Activated naive CD8-positive, alpha-beta T cell treated with anti-CD3 and anti-CD28 coated beads, Interleukin-2, amount 50 U/mL, for 24 hours (primary cell): ENCODE data around the gene APOB.

Experiments used
- ATAC-seq: fragments of 150-1000 bp; cut with Tn5 transposase; one replicate; pipeline ENCODE4 v1.10.0; 2021
- DNase-seq: peaks from one replicate; pipeline ENCODE4 v3.0.0; 2021
- H3K27ac Mint-ChIP-seq: one replicate; pipeline ENCODE4 v1.8.0; 2021; ENCODE audit warnings: mild to moderate bottlenecking, mixed read lengths
- H3K27me3 Mint-ChIP-seq: one replicate; pipeline ENCODE4 v1.8.0; 2021; ENCODE audit warnings: mixed read lengths
- H3K36me3 Mint-ChIP-seq: one replicate; pipeline ENCODE4 v1.8.0; 2021; ENCODE audit warnings: low read depth, mixed read lengths
- H3K4me1 Mint-ChIP-seq: one replicate; pipeline ENCODE4 v1.8.0; 2021; ENCODE audit warnings: mixed read lengths
- H3K4me3 Mint-ChIP-seq: one replicate; pipeline ENCODE4 v1.8.0; 2021; ENCODE audit warnings: mild to moderate bottlenecking, moderate library complexity, mixed read lengths
- H3K9me3 Mint-ChIP-seq: one replicate; pipeline ENCODE4 v1.8.0; 2021; ENCODE audit warnings: mixed read lengths

Gene APOB

GRCh38 chr2:20977520-20978180 lies 66.2 kb downstream of the APOB start:
- no peaks in the 10 kb centered on the region for H3K36me3 Mint-ChIP-seq
- DNase-seq = no peak
- peaks cover 5% of the 10 kb centered on the region for H3K27me3 Mint-ChIP-seq
- H3K9me3 Mint-ChIP-seq = no peaks in the 10 kb centered on the region
- H3K4me3 Mint-ChIP-seq = no peak overlapping the region
- H3K4me1 Mint-ChIP-seq = no peaks in the 10 kb centered on the region
- no peak overlapping the region for H3K27ac Mint-ChIP-seq
- ATAC-seq = no peak

GRCh38 chr2:20976527-20976926 lies 67.3 kb downstream of the APOB start:
- DNase-seq = no peak
- no peaks in the 10 kb centered on the region for H3K36me3 Mint-ChIP-seq
- H3K27ac Mint-ChIP-seq = no peak overlapping the region
- no peaks in the 10 kb centered on the region for H3K9me3 Mint-ChIP-seq
- H3K27me3 Mint-ChIP-seq = peaks cover 2% of the 10 kb centered on the region
- H3K4me3 Mint-ChIP-seq = no peak overlapping the region
- ATAC-seq = no peak
- no peaks in the 10 kb centered on the region for H3K4me1 Mint-ChIP-seq

- Mint-ChIP-seq H3K4me1 (no peaks in the 10 kb centered on the region), H3K4me3 (no peak overlapping the region), H3K27ac (no peak overlapping the region), H3K27me3 (peaks cover 14% of the 10 kb centered on the region), H3K9me3 (no peaks in the 10 kb centered on the region), H3K36me3 (no peaks in the 10 kb centered on the region)
- ATAC-seq (no peak), DNase-seq (no peak)
Measured at GRCh38 chr2:20972792-20973565, 70.9 kb downstream of the APOB start.

- Mint-ChIP-seq H3K4me3 (no peak overlapping the region), H3K9me3 (no peaks in the 10 kb centered on the region), H3K4me1 (no peaks in the 10 kb centered on the region), H3K27me3 (peaks cover 14% of the 10 kb centered on the region), H3K36me3 (no peaks in the 10 kb centered on the region), H3K27ac (no peak overlapping the region)
- no peak for ATAC-seq
- no peak for DNase-seq
Measured at GRCh38 chr2:20972110-20972509, 71.8 kb downstream of the APOB start.

GRCh38 chr2:20970068-20970467 lies 73.8 kb downstream of the APOB start:
- Mint-ChIP-seq H3K4me1 (no peaks in the 10 kb centered on the region), H3K4me3 (no peak overlapping the region), H3K27me3 (peaks cover 17% of the 10 kb centered on the region), H3K27ac (no peak overlapping the region), H3K9me3 (no peaks in the 10 kb centered on the region), H3K36me3 (no peaks in the 10 kb centered on the region)
- DNase-seq (no peak), ATAC-seq (no peak)

GRCh38 chr2:20966061-20966595 lies 77.7 kb downstream of the APOB start:
- ATAC-seq (no peak), DNase-seq (no peak)
- Mint-ChIP-seq H3K4me3 (no peak overlapping the region), H3K36me3 (no peaks in the 10 kb centered on the region), H3K9me3 (no peaks in the 10 kb centered on the region), H3K27ac (no peak overlapping the region), H3K27me3 (peaks cover 26% of the 10 kb centered on the region), H3K4me1 (no peaks in the 10 kb centered on the region)

GRCh38 chr2:20965221-20965620 lies 78.7 kb downstream of the APOB start:
- H3K9me3 Mint-ChIP-seq = no peaks in the 10 kb centered on the region
- ATAC-seq (no peak), DNase-seq (no peak)
- no peaks in the 10 kb centered on the region for H3K36me3 Mint-ChIP-seq
- H3K4me1 Mint-ChIP-seq = no peaks in the 10 kb centered on the region
- no peak overlapping the region for H3K4me3 Mint-ChIP-seq
- H3K27ac Mint-ChIP-seq = no peak overlapping the region
- peaks cover 26% of the 10 kb centered on the region for H3K27me3 Mint-ChIP-seq

GRCh38 chr2:20963867-20964266 lies 80.0 kb downstream of the APOB start:
- H3K27me3 Mint-ChIP-seq = peaks cover 21% of the 10 kb centered on the region
- no peak overlapping the region for H3K27ac Mint-ChIP-seq
- no peak for DNase-seq
- no peaks in the 10 kb centered on the region for H3K9me3 Mint-ChIP-seq
- H3K4me3 Mint-ChIP-seq = no peak overlapping the region
- no peak for ATAC-seq
- no peaks in the 10 kb centered on the region for H3K36me3 Mint-ChIP-seq
- no peaks in the 10 kb centered on the region for H3K4me1 Mint-ChIP-seq

GRCh38 chr2:20962939-20963557 lies 80.8 kb downstream of the APOB start:
- Mint-ChIP-seq H3K36me3 (no peaks in the 10 kb centered on the region), H3K9me3 (no peaks in the 10 kb centered on the region), H3K27ac (no peak overlapping the region), H3K4me1 (no peaks in the 10 kb centered on the region), H3K4me3 (no peak overlapping the region), H3K27me3 (peaks cover 16% of the 10 kb centered on the region)
- peak; percentile 57 for ATAC-seq
- DNase-seq = peak; percentile 72

- Mint-ChIP-seq H3K27me3 (peaks cover 16% of the 10 kb centered on the region), H3K36me3 (no peaks in the 10 kb centered on the region), H3K4me1 (no peaks in the 10 kb centered on the region), H3K4me3 (no peak overlapping the region), H3K27ac (no peak overlapping the region), H3K9me3 (no peaks in the 10 kb centered on the region)
- DNase-seq (no peak), ATAC-seq (no peak)
Measured at GRCh38 chr2:20961858-20962257, 82.0 kb downstream of the APOB start.

GRCh38 chr2:20960003-20960402 lies 83.9 kb downstream of the APOB start:
- DNase-seq (no peak), ATAC-seq (no peak)
- Mint-ChIP-seq H3K36me3 (no peaks in the 10 kb centered on the region), H3K27ac (no peak overlapping the region), H3K27me3 (peaks cover 13% of the 10 kb centered on the region), H3K9me3 (no peaks in the 10 kb centered on the region), H3K4me1 (no peaks in the 10 kb centered on the region), H3K4me3 (no peak overlapping the region)

- H3K27me3 Mint-ChIP-seq = peaks cover 13% of the 10 kb centered on the region
- DNase-seq = no peak
- ATAC-seq = no peak
- H3K4me1 Mint-ChIP-seq = no peaks in the 10 kb centered on the region
- no peaks in the 10 kb centered on the region for H3K9me3 Mint-ChIP-seq
- H3K4me3 Mint-ChIP-seq = no peak overlapping the region
- H3K27ac Mint-ChIP-seq = no peak overlapping the region
- no peaks in the 10 kb centered on the region for H3K36me3 Mint-ChIP-seq
Measured at GRCh38 chr2:20959252-20959651, 84.6 kb downstream of the APOB start.

GRCh38 chr2:20957788-20958525 lies 85.9 kb downstream of the APOB start:
- Mint-ChIP-seq H3K4me1 (no peaks in the 10 kb centered on the region), H3K27me3 (peaks cover 10% of the 10 kb centered on the region), H3K9me3 (no peaks in the 10 kb centered on the region), H3K4me3 (no peak overlapping the region), H3K36me3 (no peaks in the 10 kb centered on the region), H3K27ac (no peak overlapping the region)
- DNase-seq (no peak), ATAC-seq (no peak)

- H3K4me3 Mint-ChIP-seq = no peak overlapping the region
- no peaks in the 10 kb centered on the region for H3K4me1 Mint-ChIP-seq
- H3K9me3 Mint-ChIP-seq = no peaks in the 10 kb centered on the region
- ATAC-seq (no peak), DNase-seq (no peak)
- H3K36me3 Mint-ChIP-seq = no peaks in the 10 kb centered on the region
- no peak overlapping the region for H3K27ac Mint-ChIP-seq
- peaks cover 2% of the 10 kb centered on the region for H3K27me3 Mint-ChIP-seq
Measured at GRCh38 chr2:20955277-20956026, 88.4 kb downstream of the APOB start.
